ENCODE results near the gene KLF7. TPM values are rescaled to one million over a fixed set of nuclear protein-coding genes. Genes with fewer than 3 reads are reported as not detected.

The KLF7 gene
- total and polyA plus RNA-seq, 7 donors: 1.1 to 13.5 (median 5.4) TPM

- TF ChIP-seq CTCF (IDR thresholded peaks at IDR 0.05): no peak
- WGBS, 3 donors: 86 to 95% (median 90%) methylated on average over 2 of the region's 2 CpGs
- H3K4me1 ChIP-seq: no peaks in the 10 kb centered on the region
- ATAC-seq: no peak
- H3K4me3 ChIP-seq: no peak overlapping the region
- H3K9me3 ChIP-seq: peaks cover 4% of the 10 kb centered on the region
- H3K36me3 ChIP-seq (ENCODE audit: insufficient read depth in 1 of 2, low read depth in 1 of 2): no peaks in the 10 kb centered on the region
- no peak for DNase-seq
- intact Hi-C loops (cut with DNase I): no loop called here
- H3K27ac ChIP-seq: no peak overlapping the region
- no peaks in the 10 kb centered on the region for H3K27me3 ChIP-seq (ENCODE audit: insufficient read depth in 3 of 3, low read length in 2 of 3)
Observed at GRCh38 chr2:207032490-207032889, 133.3 kb downstream of the KLF7 start.

Other genes with a start within 250 kb of the KLF7 start
- gene CPO, start 226.4 kb downstream of the KLF7 start, total RNA-seq: under 1 TPM; 0.34 to 0.63 (median 0.44) TPM
- under 1 TPM; 0.42 to 0.91 (median 0.56) TPM for gene CPO, start 226.4 kb downstream of the KLF7 start, polyA plus RNA-seq

All from psoas muscle (tissue), 8 donors.